Upper lobe of right lung (tissue), 1 donor: Measurements from ENCODE around the gene SYT9. TPM values are rescaled to one million over a fixed set of nuclear protein-coding genes. Genes with fewer than 3 reads are reported as not detected.

Experiments
- ATAC-seq: fragments of 200-7000 bp; cut with Tn5 transposase; one replicate; pipeline ENCODE4 v1.9.1; 2020; ENCODE audit warnings: mild to moderate bottlenecking, moderate library complexity
- DNase-seq: peaks from one replicate; pipeline ENCODE4 v3.0.0-alpha.2; 2020
- H3K27ac ChIP-seq: fragments of 200-600 bp; one replicate; pipeline ENCODE4 v1.8.0; 2022
- H3K27me3 ChIP-seq: fragments of 200-600 bp; one replicate; pipeline ENCODE4 v1.8.0; 2022; ENCODE audit warnings: mild to moderate bottlenecking
- H3K36me3 ChIP-seq: fragments of 200-600 bp; one replicate; pipeline ENCODE4 v1.8.0; 2022
- H3K4me1 ChIP-seq: fragments of 200-600 bp; one replicate; pipeline ENCODE4 v1.8.0; 2022
- H3K4me3 ChIP-seq: fragments of 200-600 bp; one replicate; pipeline ENCODE4 v1.8.0; 2022; ENCODE audit warnings: mild to moderate bottlenecking
- H3K9me3 ChIP-seq: fragments of 200-600 bp; one replicate; pipeline ENCODE4 v1.8.0; 2022
- CTCF ChIP-seq: fragments of 200-600 bp; IDR thresholded peaks from one replicate; pipeline ENCODE4 v1.8.0; 2022; ENCODE audit warnings: antibody characterized with exemption
- intact Hi-C: fragments of 100-400 bp; cut with DNase I; formaldehyde crosslinking; loops from one replicate; pipeline ENCODE4 v1.11.0; 2022
- total RNA-seq: library from RNA; stranded (reverse); fragmentation: NEBNext Ultra II Directional; extraction: Animal tissue kit (Norgen Biotek cat#: 25700); gene quantifications from one replicate; pipeline ENCODE4 v1.2.1, GENCODE V29; 2021
- donor health status: DM: no; HTN: yes; CAD: no; lungs with severe emphysema.

The SYT9 gene
- total RNA-seq, 1 donor from 2014 or later = 0.14 TPM

- Histone ChIP-seq H3K27me3 (peaks cover 18% of the 10 kb centered on the region), H3K36me3 (no peaks in the 10 kb centered on the region), H3K9me3 (no peaks in the 10 kb centered on the region), H3K27ac (no peak overlapping the region), H3K4me1 (no peaks in the 10 kb centered on the region), H3K4me3 (no peak overlapping the region)
- intact Hi-C loops = no loop called here
- TF ChIP-seq CTCF = peak; percentile 84
- DNase-seq = peak; percentile 74
- ATAC-seq = peak; percentile 91
Observed at GRCh38 chr11:7442588-7443215, 191.0 kb downstream of the SYT9 start.

- intact Hi-C loops = no loop called here
- Histone ChIP-seq H3K4me3 (no peak overlapping the region), H3K9me3 (no peaks in the 10 kb centered on the region), H3K27me3 (peaks cover 28% of the 10 kb centered on the region), H3K4me1 (no peaks in the 10 kb centered on the region), H3K36me3 (no peaks in the 10 kb centered on the region), H3K27ac (no peak overlapping the region)
- TF ChIP-seq CTCF = no peak
- DNase-seq (no peak), ATAC-seq (no peak)
Observed at GRCh38 chr11:7444091-7444981, 192.6 kb downstream of the SYT9 start.

- H3K4me3 ChIP-seq = no peak overlapping the region
- H3K36me3 ChIP-seq = no peaks in the 10 kb centered on the region
- no peaks in the 10 kb centered on the region for H3K9me3 ChIP-seq
- H3K4me1 ChIP-seq = no peaks in the 10 kb centered on the region
- H3K27me3 ChIP-seq = peaks cover 32% of the 10 kb centered on the region
- no peak for TF ChIP-seq CTCF
- intact Hi-C loops = no loop called here
- ATAC-seq = no peak
- H3K27ac ChIP-seq = no peak overlapping the region
- no peak for DNase-seq
Observed at GRCh38 chr11:7445564-7445963, 193.9 kb downstream of the SYT9 start.

GRCh38 chr11:7448201-7448600 lies 196.5 kb downstream of the SYT9 start:
- peaks cover 33% of the 10 kb centered on the region for H3K27me3 ChIP-seq
- no peak for DNase-seq
- H3K4me3 ChIP-seq = no peak overlapping the region
- no peak for ATAC-seq
- H3K36me3 ChIP-seq = no peaks in the 10 kb centered on the region
- TF ChIP-seq CTCF = no peak
- H3K27ac ChIP-seq = no peak overlapping the region
- no peaks in the 10 kb centered on the region for H3K4me1 ChIP-seq
- H3K9me3 ChIP-seq = no peaks in the 10 kb centered on the region
- intact Hi-C loops = no loop called here

- DNase-seq (no peak), ATAC-seq (peak; percentile 60)
- Histone ChIP-seq H3K9me3 (no peaks in the 10 kb centered on the region), H3K36me3 (no peaks in the 10 kb centered on the region), H3K27me3 (peaks cover 42% of the 10 kb centered on the region), H3K27ac (no peak overlapping the region), H3K4me1 (no peaks in the 10 kb centered on the region), H3K4me3 (no peak overlapping the region)
- intact Hi-C loops = no loop called here
- no peak for TF ChIP-seq CTCF
Observed at GRCh38 chr11:7449211-7449840, 197.6 kb downstream of the SYT9 start.
